ENCODE measurements around the gene CACNA2D2. TPM values are rescaled to one million over a fixed set of nuclear protein-coding genes. Genes with fewer than 3 reads are reported as not detected.
A peak's percentile ranks its signal among the peaks of the same experiment; 100 is the strongest.

The CACNA2D2 gene
- total and polyA plus RNA-seq, 2 of the 4 experiments (the other 2 are of a cell fraction), result 0.15 TPM; not detected in 1

DNA sequence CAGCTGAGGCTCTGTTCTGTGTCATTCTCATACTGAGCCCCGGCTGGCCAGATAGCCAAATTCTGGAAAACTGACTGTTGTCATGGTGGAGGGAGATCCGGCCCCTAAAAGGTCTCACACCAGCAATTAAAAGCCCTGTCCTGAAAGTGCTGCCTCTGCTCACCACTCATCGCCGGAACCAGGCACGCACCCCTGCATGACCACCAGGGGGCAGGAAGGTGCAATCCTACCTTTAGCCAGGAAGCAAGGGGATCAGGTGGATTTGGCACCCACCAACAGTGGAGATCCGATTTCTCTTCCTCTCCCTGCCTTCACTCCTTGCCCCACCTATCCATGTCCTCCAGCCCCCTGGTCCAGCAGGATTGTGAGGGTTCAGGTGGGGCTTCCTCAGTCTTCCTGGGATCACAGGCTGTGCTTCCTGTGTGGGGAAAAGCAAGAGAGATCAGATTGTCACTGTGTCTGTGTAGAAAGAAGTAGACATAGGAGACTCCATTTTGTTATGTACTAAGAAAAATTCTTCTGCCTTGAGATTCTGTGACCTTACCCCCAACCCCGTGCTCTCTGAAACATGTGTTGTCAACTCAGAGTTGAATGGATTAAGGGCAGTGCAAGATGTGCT lies 16.1 kb upstream of the CACNA2D2 start:
- Histone ChIP-seq H2BK120ac (ENCODE audit: low read depth, low read length) (no peak overlapping the region), H3K4me1 (ENCODE audit: control insufficient read depth, insufficient read depth, low read length) (no peaks in the 10 kb centered on the region), H3K79me1 (ENCODE audit: low read depth in 1 of 2, low read length in 2 of 2) (no peaks in the 10 kb centered on the region), H2AK9ac (replicated peaks; ENCODE audit: low read depth, low read length, poor library complexity) (no peak overlapping the region), H3K27ac (ENCODE audit: insufficient read depth, low read length) (no peak overlapping the region), H3K9me1 (ENCODE audit: insufficient read depth, low read length) (no peaks in the 10 kb centered on the region), H3K9me3 (ENCODE audit: control insufficient read depth, insufficient read depth, low read length) (no peaks in the 10 kb centered on the region), H4K20me1 (ENCODE audit: insufficient read depth, low read length) (no peaks in the 10 kb centered on the region), H3K23ac (ENCODE audit: low read depth, low read length) (no peak overlapping the region), H2BK20ac (ENCODE audit: low read depth, low read length) (no peak overlapping the region), H3K14ac (replicated peaks; ENCODE audit: low read depth, low read length) (no peak overlapping the region), H3K18ac (ENCODE audit: low read depth, low read length) (no peak overlapping the region), H3K9ac (ENCODE audit: low read depth, low read length) (no peak overlapping the region), H2BK15ac (ENCODE audit: low read depth, low read length) (no peak overlapping the region), H4K5ac (ENCODE audit: low read depth, low read length) (no peak overlapping the region), H3K27me3 (ENCODE audit: control insufficient read depth, insufficient read depth, low read length) (peaks cover 62% of the 10 kb centered on the region), H2AK5ac (ENCODE audit: low read depth, low read length) (no peak overlapping the region), H3K4me3 (ENCODE audit: insufficient read depth, low read depth, low read length) (no peak overlapping the region), H4K8ac (ENCODE audit: low read depth in 2 of 2, low read length in 2 of 2) (no peak overlapping the region), H3K4me2 (ENCODE audit: low read depth, low read length) (no peak overlapping the region), H4K91ac (ENCODE audit: insufficient read depth, low read depth, low read length) (no peak overlapping the region), H3K56ac (ENCODE audit: extremely low read depth, insufficient read depth, low read length) (no peak overlapping the region), H2AFZ (replicated peaks; ENCODE audit: low read length, poor library complexity) (peak overlapping the region; percentile 58), H3K4ac (ENCODE audit: low read depth, low read length) (no peak overlapping the region), H2BK5ac (ENCODE audit: low read depth, low read length, poor library complexity, severe bottlenecking) (no peak overlapping the region), H3K36me3 (ENCODE audit: control insufficient read depth, insufficient read depth, low read length) (no peaks in the 10 kb centered on the region)
- ChIA-PET CTCF (no interaction called here), POLR2A (ENCODE audit: unreplicated experiment) (no interaction called here)
- dilution Hi-C loops (cut with HindIII; ENCODE audit: low sequenced_read_pairs, unreplicated experiment) (no loop called here), in situ Hi-C loops (cut with MboI; ENCODE audit: low sequenced_read_pairs) (no loop called here), intact Hi-C loops (cut with micrococcal nuclease) (loop anchor here (1.0 kb wide), 1 partner anchor 95 kb away; no protein-coding TSS in a partner anchor)
- WGBS, 2 experiments (ENCODE audit: extremely low coverage in 2 of 2, insufficient read length in 1 of 2), result no CpG with 5 or more reads among the region's 7 CpGs
- ATAC-seq (ENCODE audit: low read depth), result peak; percentile 65
- DNase-seq, result peak; percentile 25
- no TSS peak for BruUV-seq (replicated peaks)
- TF ChIP-seq RFX5 (IDR thresholded peaks at IDR 0.05; ENCODE audit: low read depth, low read length), result no peak
- TF ChIP-seq RCOR1 (IDR thresholded peaks at IDR 0.05; ENCODE audit: insufficient replicate concordance, low read length), result no peak
- TF ChIP-seq, protein P1, sequence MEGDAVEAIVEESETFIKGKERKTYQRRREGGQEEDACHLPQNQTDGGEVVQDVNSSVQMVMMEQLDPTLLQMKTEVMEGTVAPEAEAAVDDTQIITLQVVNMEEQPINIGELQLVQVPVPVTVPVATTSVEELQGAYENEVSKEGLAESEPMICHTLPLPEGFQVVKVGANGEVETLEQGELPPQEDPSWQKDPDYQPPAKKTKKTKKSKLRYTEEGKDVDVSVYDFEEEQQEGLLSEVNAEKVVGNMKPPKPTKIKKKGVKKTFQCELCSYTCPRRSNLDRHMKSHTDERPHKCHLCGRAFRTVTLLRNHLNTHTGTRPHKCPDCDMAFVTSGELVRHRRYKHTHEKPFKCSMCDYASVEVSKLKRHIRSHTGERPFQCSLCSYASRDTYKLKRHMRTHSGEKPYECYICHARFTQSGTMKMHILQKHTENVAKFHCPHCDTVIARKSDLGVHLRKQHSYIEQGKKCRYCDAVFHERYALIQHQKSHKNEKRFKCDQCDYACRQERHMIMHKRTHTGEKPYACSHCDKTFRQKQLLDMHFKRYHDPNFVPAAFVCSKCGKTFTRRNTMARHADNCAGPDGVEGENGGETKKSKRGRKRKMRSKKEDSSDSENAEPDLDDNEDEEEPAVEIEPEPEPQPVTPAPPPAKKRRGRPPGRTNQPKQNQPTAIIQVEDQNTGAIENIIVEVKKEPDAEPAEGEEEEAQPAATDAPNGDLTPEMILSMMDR (conservative IDR thresholded peaks at IDR 0.05; ENCODE audit: low read depth, low read length), result peak; percentile 69
- no peak for TF ChIP-seq MAZ (IDR thresholded peaks at IDR 0.05; ENCODE audit: borderline replicate concordance, low read depth, low read length)
- no peak for TF ChIP-seq CHD1 (IDR thresholded peaks at IDR 0.05; ENCODE audit: low read depth, low read length)
- TF ChIP-seq, protein P2, sequence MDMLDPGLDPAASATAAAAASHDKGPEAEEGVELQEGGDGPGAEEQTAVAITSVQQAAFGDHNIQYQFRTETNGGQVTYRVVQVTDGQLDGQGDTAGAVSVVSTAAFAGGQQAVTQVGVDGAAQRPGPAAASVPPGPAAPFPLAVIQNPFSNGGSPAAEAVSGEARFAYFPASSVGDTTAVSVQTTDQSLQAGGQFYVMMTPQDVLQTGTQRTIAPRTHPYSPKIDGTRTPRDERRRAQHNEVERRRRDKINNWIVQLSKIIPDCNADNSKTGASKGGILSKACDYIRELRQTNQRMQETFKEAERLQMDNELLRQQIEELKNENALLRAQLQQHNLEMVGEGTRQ (IDR thresholded peaks at IDR 0.05; ENCODE audit: low read depth, low read length), result no peak
- no peak for TF ChIP-seq MAFK (IDR thresholded peaks at IDR 0.05; ENCODE audit: low read depth, low read length)
- TF ChIP-seq POLR2A (IDR thresholded peaks at IDR 0.05; ENCODE audit: low read depth, low read length), result no peak
- no peak for TF ChIP-seq FOS (IDR thresholded peaks at IDR 0.05; ENCODE audit: low read depth, low read length)
- no peak for TF ChIP-seq CEBPB (IDR thresholded peaks at IDR 0.05; ENCODE audit: low read depth, low read length)
- TF ChIP-seq MXI1 (IDR thresholded peaks at IDR 0.05; ENCODE audit: borderline replicate concordance, low read depth, low read length), result no peak
- TF ChIP-seq NFE2L2 (IDR thresholded peaks at IDR 0.05; ENCODE audit: low read depth, low read length), result no peak
- TF ChIP-seq BHLHE40 (IDR thresholded peaks at IDR 0.05; ENCODE audit: low read depth, low read length), result no peak
- TF ChIP-seq RAD21 (IDR thresholded peaks at IDR 0.05; ENCODE audit: low read length), result peak; percentile 53
- TF ChIP-seq, protein P3, sequence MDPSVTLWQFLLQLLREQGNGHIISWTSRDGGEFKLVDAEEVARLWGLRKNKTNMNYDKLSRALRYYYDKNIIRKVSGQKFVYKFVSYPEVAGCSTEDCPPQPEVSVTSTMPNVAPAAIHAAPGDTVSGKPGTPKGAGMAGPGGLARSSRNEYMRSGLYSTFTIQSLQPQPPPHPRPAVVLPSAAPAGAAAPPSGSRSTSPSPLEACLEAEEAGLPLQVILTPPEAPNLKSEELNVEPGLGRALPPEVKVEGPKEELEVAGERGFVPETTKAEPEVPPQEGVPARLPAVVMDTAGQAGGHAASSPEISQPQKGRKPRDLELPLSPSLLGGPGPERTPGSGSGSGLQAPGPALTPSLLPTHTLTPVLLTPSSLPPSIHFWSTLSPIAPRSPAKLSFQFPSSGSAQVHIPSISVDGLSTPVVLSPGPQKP (IDR thresholded peaks at IDR 0.05; ENCODE audit: borderline replicate concordance, low read depth, low read length), result no peak
- peak; percentile 53 for TF ChIP-seq SMC3 (IDR thresholded peaks at IDR 0.05; ENCODE audit: low read depth, low read length)
